GM18526 (cell line): ENCODE data around the gene ARFGAP2.

Experiments
- POLR2A ChIP-seq: IDR thresholded peaks from 3 replicates; pipeline ENCODE4 v1.6.1; 2011; ENCODE audit not compliant: insufficient read length; ENCODE audit errors: extremely low read depth

The ARFGAP2 gene

DNA sequence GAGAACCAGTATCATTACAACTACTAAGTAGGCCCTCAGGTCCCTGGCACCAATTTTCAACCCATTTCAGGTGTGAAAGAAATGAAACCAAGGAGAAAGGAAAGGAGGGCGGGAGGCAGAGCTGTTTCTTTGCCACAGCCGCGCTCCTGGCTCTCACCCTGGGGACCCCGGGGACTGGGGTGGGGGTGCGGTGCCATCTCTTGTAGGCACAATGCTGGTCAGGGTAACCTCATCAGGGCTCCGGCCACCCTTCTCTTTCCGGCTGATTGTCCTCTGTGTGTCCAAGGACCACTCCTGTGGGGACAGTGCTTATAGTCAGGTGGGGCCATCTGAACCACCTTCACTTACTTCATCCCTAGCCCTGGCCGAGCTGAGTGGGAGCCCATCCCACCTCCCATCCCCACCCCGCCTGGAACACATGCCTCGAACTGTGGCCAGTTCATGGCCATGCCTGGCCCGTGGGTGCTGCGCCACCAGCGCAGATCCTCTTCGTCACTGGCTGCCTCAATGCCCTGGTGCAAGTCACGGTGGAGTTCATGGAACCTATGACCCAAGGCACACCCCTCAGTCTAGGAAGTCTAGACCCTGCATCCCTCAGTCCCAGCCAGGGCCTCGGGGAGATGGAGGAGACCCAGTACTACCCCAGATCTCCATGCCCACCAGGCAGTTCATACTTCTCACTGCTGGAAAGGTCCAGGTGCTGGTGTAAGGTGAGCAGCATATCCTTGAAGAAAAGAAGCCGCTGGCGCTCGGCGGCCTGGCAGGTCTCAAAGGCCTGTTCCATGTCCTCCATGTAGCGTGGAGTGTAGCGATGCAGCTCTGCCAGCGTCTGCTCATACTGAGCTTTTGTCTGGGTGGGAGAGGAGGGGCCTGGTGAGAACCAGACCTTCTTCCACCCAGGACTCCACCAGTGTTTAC is 2.3 kb upstream of the ARFGAP2 start:
- TF ChIP-seq POLR2A: no peak

DNA sequence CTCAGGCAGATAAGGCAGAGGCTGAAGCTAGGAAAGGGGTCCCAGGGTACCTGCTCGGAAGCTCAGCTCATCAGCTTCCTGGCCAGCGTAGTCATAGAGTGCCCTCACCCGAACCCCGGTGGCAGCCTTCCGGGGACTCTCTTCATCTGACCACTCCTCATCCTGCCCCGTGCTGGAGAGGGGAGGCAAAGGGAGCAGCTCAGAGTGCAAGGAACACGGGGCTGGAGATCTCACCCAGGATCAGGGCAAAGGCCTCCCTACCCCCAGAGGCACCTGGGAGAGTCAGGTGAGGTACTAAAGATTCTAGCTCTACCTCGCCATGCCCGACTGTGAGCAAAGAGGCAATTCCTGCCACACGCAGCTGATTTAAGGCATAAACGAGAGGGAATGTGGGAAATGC is 1.6 kb upstream of the ARFGAP2 start:
- TF ChIP-seq POLR2A: no peak

DNA sequence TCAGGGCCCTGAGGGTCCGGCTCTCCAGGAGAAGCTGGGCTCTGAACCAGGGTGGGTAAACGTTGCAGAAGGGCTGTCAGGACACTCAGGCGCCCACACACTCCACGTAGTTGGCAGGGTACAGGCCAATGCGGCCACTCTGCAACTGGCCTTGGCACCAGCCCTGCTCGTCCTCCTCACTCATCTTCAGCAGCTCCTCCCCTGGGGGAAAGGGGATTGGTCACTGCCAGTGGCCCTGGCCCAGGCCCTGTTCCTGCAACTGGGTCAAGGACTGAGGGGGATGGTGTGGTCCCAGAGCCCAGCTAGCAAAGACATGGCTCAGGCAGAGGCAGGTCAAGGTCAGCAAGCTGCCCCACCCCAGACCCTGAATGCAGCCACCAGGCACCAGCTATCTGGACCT is 1.2 kb upstream of the ARFGAP2 start:
- TF ChIP-seq POLR2A: no peak

DNA sequence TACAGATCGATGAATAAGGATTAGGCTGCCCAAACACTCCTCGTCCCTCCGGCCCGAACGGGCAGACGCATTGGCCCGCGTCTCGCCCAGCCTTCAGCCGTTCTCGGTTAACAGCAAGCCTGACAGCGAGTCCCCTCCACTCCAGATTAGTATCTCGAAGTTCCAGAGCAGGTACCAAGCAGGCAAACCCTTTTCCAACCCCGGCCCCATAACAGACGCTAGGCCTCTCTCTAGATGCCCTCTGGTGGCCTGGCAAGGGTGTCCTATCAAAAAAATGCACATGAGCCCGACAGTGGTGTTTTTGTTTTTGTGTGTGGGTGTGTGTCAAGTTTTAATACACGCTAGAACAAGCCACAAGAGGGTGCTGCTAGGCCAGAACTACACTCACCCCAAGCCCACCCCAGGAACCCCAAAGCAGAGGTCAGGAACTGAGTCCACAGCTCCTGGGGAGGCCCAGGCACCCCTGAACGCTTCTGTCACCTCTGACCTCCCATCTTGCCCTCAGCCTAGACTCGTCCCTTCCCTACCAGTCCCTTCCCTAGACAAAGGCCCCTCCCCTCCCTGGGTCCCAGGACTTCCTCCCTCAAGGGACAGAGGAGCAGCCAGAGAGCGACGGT is 658 bp upstream of the ARFGAP2 start:
- no peak for TF ChIP-seq POLR2A

DNA sequence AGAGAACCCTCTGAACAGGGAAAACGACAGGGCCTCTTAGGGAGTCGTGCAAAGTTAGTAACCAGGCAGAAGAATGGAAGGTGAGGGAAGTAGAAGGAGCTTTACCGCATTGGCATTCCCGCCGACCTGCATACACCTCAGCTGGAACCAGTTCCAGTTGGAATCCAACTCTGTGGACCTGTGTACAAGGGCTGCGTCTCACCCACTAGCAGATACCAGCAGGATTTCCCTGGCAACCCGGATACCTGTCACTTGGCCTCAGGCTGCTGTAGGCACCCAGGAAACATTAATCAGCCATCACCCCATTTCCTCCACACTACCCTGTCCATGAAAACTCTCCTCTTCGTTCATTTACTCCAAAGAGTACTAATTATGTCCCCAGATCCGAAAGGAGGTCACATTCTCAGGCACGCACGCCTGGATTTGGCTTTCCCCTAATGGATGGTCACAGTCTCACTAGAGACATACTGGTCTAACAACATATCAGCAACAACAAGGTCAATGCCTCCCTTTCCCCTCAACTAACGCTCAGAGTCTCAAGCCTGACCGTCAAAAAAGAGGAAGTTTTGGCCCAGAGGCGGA is 842 bp downstream of the ARFGAP2 start:
- TF ChIP-seq POLR2A: no peak

DNA sequence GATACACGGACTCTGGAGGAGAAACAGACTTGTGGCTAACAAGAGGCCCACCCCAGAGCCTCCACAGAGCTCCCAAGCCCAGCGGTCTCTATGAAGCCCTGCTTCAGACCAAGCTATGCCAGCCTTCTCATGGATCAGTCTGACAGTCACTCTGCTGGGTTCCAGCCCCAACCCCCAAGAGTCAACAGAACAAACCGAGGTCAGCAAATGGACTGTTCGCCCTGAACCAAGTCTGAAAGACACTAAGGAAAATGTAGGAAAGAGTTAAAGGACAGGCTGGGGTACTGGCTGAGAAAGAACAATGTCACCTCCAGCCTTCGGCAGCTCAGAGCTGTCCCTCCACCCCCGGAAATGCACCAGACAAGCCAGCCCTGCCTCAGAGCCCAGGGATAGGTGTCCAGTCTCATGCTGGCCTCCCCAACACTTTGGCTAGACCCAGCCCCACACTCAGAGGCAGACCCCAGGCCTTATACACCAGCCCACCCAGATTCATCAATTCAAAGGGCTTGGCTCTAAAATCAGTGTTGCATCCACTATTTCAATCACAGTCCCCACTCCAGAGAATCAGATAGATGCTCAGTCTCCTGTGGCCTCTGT is 3.8 kb downstream of the ARFGAP2 start:
- TF ChIP-seq POLR2A: no peak

DNA sequence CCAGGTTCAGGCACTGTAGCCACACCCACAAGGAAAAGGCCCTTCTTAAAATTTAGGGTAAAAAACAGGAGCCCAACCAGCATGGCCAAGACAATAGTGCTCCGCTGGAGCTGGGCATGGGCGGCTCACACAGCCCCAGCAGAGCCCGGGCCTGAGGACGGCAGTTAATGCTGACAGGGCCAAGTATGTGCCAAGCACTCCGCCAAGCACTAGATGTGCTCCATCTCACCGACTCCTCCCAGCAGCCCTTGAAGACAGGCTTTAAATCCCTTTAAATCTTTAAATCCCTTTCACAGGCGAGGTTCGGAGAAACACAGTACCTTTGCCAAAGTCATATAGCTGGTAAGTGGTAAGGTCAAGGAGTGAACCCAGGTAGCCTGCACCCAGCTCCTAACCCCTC is 4.8 kb downstream of the ARFGAP2 start:
- no peak for TF ChIP-seq POLR2A

DNA sequence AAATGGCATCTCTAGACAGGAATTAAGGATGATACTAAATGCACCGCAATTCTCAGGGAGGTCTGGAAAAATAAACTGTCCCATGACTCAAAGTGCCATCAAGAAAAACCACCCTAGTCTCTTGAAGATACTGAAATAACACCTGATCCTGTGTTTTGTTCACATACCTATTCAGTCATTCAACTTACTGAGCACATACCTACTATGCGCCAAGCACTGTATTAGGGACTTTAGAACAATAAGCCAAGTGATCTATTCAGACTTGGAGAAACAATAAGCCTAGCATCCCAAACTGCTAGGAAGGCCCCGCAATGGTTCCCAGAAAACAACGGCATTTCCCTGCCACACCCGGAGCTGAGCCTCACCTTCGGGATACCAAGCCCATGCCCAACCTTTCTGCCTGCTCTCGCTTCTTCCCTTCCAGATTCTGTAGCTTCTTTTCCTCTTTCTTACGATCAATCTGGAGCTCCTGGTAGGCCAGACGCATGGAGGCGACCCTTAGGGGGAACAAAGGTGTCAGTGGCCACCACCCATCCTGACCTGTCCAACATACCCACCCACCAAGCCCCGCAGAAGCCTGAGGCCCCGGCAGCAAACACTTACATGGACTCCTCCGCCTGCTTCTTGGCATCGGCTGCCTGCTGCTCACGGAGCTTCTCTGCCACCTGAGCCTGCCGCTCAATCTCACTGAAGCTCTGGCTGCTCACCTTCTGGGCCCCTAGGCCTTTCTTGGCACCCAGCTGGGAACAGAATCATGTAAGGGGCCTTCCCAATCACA is 5.4 kb downstream of the ARFGAP2 start:
- no peak for TF ChIP-seq POLR2A

DNA sequence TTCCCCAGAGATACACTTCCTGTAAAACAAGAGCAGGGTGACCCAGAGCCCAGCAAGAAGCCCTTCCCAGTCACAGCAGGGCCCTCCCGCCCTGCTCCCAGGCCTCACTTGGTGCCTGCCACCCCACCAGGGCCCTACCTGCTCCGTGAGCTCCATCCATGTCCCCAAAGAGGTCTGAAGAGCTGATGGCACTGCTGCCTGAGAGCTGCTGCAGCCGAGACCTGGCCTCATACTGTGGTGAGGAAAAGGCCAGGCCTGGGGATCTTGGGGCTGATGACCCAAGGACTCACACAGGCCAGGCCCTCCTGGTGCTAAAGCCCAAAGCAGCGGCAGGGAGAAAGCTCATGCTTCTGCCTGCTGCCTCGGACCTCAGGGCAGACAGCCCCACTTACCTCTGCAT is 10.3 kb downstream of the ARFGAP2 start:
- TF ChIP-seq POLR2A: no peak

DNA sequence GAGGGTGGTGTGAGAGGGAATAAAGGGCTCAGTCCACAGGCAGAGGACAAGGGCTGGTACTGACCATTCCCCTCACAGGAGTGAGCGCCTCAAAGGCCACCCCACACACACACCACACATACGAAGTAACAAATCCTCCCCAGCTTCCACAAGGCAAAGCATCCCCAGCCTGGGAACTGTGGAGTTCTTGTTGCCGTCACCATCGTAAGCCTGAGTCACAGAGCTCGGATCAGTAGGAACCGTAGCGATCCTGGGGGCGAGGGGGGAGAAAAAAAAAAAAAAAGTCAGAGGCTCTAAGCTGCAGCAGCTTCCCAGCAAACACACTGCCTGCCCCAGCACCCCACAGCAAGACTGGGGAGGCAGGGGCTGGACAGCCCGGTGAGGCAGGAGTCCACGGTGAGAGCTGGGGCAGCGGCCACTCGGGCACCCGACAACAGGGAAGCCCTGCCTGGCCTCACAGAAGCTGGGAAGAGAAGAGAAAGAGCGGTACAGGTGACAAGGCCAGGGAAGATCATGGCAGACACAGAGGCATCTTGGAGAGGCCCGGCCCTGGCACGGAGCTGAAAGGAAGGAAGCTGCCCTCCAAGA is 11.3 kb downstream of the ARFGAP2 start:
- TF ChIP-seq POLR2A: no peak

DNA sequence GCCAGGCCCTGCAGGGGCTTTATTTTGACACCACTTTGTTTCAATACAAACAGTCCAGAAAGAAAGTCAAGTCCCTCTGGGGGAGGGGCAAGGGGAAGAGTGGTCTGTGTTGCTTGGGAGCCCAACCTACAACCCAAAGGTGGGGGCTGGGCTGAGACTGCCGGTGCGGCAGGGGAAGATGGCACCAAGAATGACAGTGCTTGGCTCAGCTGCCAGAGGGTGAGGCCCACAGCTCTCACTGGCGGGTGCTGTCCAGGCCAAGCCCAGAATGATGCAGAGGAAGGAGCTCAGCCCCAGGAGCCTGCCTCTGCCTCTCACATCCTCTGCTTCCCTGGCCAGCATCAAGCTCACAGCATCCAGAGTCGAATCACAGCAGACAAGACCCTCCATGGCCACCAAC is 12.4 kb downstream of the ARFGAP2 start:
- TF ChIP-seq POLR2A: no peak

DNA sequence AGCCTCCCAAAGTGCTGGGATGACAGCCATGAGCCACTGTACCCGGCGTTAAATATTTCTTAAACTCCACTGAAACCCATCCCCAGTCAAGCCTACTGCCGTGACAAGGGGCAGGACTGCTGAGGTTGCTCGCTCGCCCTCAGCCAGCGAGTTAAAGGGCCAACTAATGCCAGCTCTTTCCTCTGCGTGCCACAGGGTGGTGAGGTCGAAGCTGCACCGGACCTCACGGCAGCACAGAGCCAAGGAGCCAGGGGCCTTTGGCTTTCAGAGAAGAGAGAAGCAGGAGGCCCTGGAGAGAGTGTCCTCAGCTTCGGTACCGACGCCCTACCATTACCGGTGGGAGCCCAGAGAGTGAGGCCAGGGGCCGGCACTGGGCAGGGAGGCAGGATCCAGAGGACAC is 12.8 kb downstream of the ARFGAP2 start:
- TF ChIP-seq POLR2A: no peak

DNA sequence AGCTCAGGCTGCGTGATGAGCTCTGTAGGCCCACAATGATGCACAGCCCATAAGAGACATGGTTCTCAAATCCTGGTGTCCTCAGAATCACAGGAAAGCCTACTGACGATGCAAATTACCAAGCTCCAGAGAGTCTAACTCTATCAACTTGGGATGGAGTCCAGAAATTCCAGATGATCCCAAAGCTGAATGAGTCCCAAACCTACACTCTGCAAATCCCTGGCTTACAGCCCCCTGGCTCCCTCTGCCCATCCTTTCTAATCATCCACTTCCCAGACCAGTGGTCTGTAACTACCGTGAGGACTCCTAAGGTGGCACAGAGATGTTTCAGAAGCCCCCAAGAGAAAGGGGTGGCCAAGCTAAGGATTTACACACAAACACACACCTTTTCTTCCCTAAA is 13.5 kb downstream of the ARFGAP2 start:
- no peak for TF ChIP-seq POLR2A

DNA sequence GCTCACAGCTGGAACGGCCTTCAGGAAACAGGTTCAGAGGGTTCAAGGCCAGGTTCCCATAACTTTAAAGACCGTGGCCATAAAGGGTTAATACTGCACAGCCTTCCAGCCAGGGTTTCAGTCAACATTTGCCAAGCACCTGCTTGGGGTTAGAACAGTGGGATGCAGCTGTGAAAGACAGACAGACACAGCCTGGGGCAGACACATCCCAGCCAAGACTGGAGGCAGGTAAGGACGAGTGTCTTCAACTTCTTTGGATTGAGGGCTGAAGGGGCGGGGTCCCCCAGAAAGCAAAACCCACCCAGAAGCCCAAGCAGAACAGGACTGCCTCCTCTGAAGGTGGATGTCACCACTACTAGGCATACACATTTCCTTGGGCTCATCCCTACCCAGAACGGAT is 14.3 kb downstream of the ARFGAP2 start:
- no peak for TF ChIP-seq POLR2A

DNA sequence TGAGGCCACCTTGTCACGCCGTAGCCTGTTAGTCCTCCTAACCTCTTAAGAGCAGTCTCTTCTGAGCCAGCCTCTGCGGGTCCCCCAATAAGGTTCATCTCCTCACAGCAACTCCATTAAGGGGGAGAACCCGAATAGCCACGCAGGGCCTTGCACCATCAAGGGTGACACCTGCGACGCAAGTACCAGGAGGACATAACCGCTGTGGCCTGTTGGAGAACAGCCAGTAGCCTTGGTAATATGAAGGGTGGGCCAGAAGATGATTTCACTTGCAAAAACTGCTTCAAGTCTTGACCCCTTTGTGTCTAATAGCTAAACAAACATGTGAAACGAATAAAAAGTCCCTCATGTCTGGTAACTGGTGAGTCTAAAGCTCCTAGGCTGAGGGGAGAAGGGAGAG is 14.8 kb downstream of the ARFGAP2 start:
- no peak for TF ChIP-seq POLR2A
